ENCODE results near the gene FARP2.

Gene FARP2

GRCh38 chr2:241461693-241462677 lies 105.9 kb downstream of the FARP2 start:
- Histone ChIP-seq H3K36me3 (ENCODE audit: control insufficient read depth, insufficient read depth, low read length, severe bottlenecking) (peaks cover 8% of the 10 kb centered on the region), H3K9ac (ENCODE audit: low read length) (no peak overlapping the region)
- no peak for DNase-seq (ENCODE audit: low read depth)

GRCh38 chr2:241463276-241464135 lies 107.4 kb downstream of the FARP2 start:
- H3K9me3 ChIP-seq (ENCODE audit: control insufficient read depth, low read length) = no peaks in the 10 kb centered on the region
- H3K27me3 ChIP-seq (replicated peaks; ENCODE audit: control insufficient read depth, insufficient read depth, low read length) = no peaks in the 10 kb centered on the region
- no peaks in the 10 kb centered on the region for H3K4me1 ChIP-seq (ENCODE audit: control insufficient read depth, insufficient read depth, low read length)
- no peak overlapping the region for H3K4me3 ChIP-seq (ENCODE audit: low read length)
- peaks cover 13% of the 10 kb centered on the region for H3K36me3 ChIP-seq (ENCODE audit: control insufficient read depth, insufficient read depth, low read length, severe bottlenecking)
- no peak for DNase-seq (ENCODE audit: low read depth)
- no peak overlapping the region for H3K9ac ChIP-seq (ENCODE audit: low read length)

More at GRCh38 chr2:241461693-241462677, 105.9 kb downstream of the FARP2 start:
- Histone ChIP-seq H3K4me1 (ENCODE audit: control insufficient read depth, insufficient read depth, low read length) (no peaks in the 10 kb centered on the region), H3K4me3 (ENCODE audit: low read length) (no peak overlapping the region), H3K27me3 (replicated peaks; ENCODE audit: control insufficient read depth, insufficient read depth, low read length) (no peaks in the 10 kb centered on the region), H3K9me3 (ENCODE audit: control insufficient read depth, low read length) (no peaks in the 10 kb centered on the region)

- H3K36me3 ChIP-seq (ENCODE audit: control insufficient read depth, insufficient read depth, low read length, severe bottlenecking) = peaks cover 25% of the 10 kb centered on the region
- H3K9me3 ChIP-seq (ENCODE audit: control insufficient read depth, low read length) = no peaks in the 10 kb centered on the region
- H3K4me3 ChIP-seq (ENCODE audit: low read length) = no peak overlapping the region
- no peaks in the 10 kb centered on the region for H3K27me3 ChIP-seq (replicated peaks; ENCODE audit: control insufficient read depth, insufficient read depth, low read length)
- H3K4me1 ChIP-seq (ENCODE audit: control insufficient read depth, insufficient read depth, low read length) = no peaks in the 10 kb centered on the region
- DNase-seq (ENCODE audit: low read depth) = no peak
- no peak overlapping the region for H3K9ac ChIP-seq (ENCODE audit: low read length)
These were observed 109.5 kb downstream of the FARP2 start for GRCh38 chr2:241465543-241465942.

GRCh38 chr2:241466230-241466629 lies 110.1 kb downstream of the FARP2 start:
- DNase-seq (ENCODE audit: low read depth) = no peak
- H3K27me3 ChIP-seq (replicated peaks; ENCODE audit: control insufficient read depth, insufficient read depth, low read length) = no peaks in the 10 kb centered on the region
- no peak overlapping the region for H3K4me3 ChIP-seq (ENCODE audit: low read length)
- no peaks in the 10 kb centered on the region for H3K9me3 ChIP-seq (ENCODE audit: control insufficient read depth, low read length)
- H3K36me3 ChIP-seq (ENCODE audit: control insufficient read depth, insufficient read depth, low read length, severe bottlenecking) = peaks cover 25% of the 10 kb centered on the region
- no peak overlapping the region for H3K9ac ChIP-seq (ENCODE audit: low read length)
- H3K4me1 ChIP-seq (ENCODE audit: control insufficient read depth, insufficient read depth, low read length) = no peaks in the 10 kb centered on the region

- Histone ChIP-seq H3K9ac (ENCODE audit: low read length) (no peak overlapping the region), H3K4me1 (ENCODE audit: control insufficient read depth, insufficient read depth, low read length) (no peaks in the 10 kb centered on the region), H3K9me3 (ENCODE audit: control insufficient read depth, low read length) (no peaks in the 10 kb centered on the region), H3K36me3 (ENCODE audit: control insufficient read depth, insufficient read depth, low read length, severe bottlenecking) (peaks cover 25% of the 10 kb centered on the region), H3K27me3 (replicated peaks; ENCODE audit: control insufficient read depth, insufficient read depth, low read length) (no peaks in the 10 kb centered on the region), H3K4me3 (ENCODE audit: low read length) (no peak overlapping the region)
- DNase-seq (ENCODE audit: low read depth) = no peak
These were observed 111.8 kb downstream of the FARP2 start for GRCh38 chr2:241467777-241468475.

- no peak overlapping the region for H3K4me3 ChIP-seq (ENCODE audit: low read length)
- no peaks in the 10 kb centered on the region for H3K27me3 ChIP-seq (replicated peaks; ENCODE audit: control insufficient read depth, insufficient read depth, low read length)
- H3K9ac ChIP-seq (ENCODE audit: low read length) = no peak overlapping the region
- H3K4me1 ChIP-seq (ENCODE audit: control insufficient read depth, insufficient read depth, low read length) = no peaks in the 10 kb centered on the region
- no peaks in the 10 kb centered on the region for H3K9me3 ChIP-seq (ENCODE audit: control insufficient read depth, low read length)
- DNase-seq (ENCODE audit: low read depth) = no peak
- peaks cover 21% of the 10 kb centered on the region for H3K36me3 ChIP-seq (ENCODE audit: control insufficient read depth, insufficient read depth, low read length, severe bottlenecking)
These were observed 112.3 kb downstream of the FARP2 start for GRCh38 chr2:241468476-241468781.

- H3K4me3 ChIP-seq (ENCODE audit: low read length) = no peak overlapping the region
- peaks cover 21% of the 10 kb centered on the region for H3K36me3 ChIP-seq (ENCODE audit: control insufficient read depth, insufficient read depth, low read length, severe bottlenecking)
- no peak for DNase-seq (ENCODE audit: low read depth)
- no peak overlapping the region for H3K9ac ChIP-seq (ENCODE audit: low read length)
- H3K27me3 ChIP-seq (replicated peaks; ENCODE audit: control insufficient read depth, insufficient read depth, low read length) = no peaks in the 10 kb centered on the region
- no peaks in the 10 kb centered on the region for H3K4me1 ChIP-seq (ENCODE audit: control insufficient read depth, insufficient read depth, low read length)
- H3K9me3 ChIP-seq (ENCODE audit: control insufficient read depth, low read length) = no peaks in the 10 kb centered on the region
These were observed 113.7 kb downstream of the FARP2 start for GRCh38 chr2:241469746-241470145.

- no peaks in the 10 kb centered on the region for H3K9me3 ChIP-seq (ENCODE audit: control insufficient read depth, low read length)
- H3K4me1 ChIP-seq (ENCODE audit: control insufficient read depth, insufficient read depth, low read length) = no peaks in the 10 kb centered on the region
- H3K9ac ChIP-seq (ENCODE audit: low read length) = no peak overlapping the region
- peaks cover 27% of the 10 kb centered on the region for H3K36me3 ChIP-seq (ENCODE audit: control insufficient read depth, insufficient read depth, low read length, severe bottlenecking)
- H3K27me3 ChIP-seq (replicated peaks; ENCODE audit: control insufficient read depth, insufficient read depth, low read length) = no peaks in the 10 kb centered on the region
- no peak overlapping the region for H3K4me3 ChIP-seq (ENCODE audit: low read length)
- DNase-seq (ENCODE audit: low read depth) = no peak
These were observed 117.3 kb downstream of the FARP2 start for GRCh38 chr2:241473399-241473798.

- Histone ChIP-seq H3K9me3 (ENCODE audit: control insufficient read depth, low read length) (no peaks in the 10 kb centered on the region), H3K4me3 (ENCODE audit: low read length) (no peak overlapping the region), H3K27me3 (replicated peaks; ENCODE audit: control insufficient read depth, insufficient read depth, low read length) (no peaks in the 10 kb centered on the region), H3K9ac (ENCODE audit: low read length) (no peak overlapping the region), H3K36me3 (ENCODE audit: control insufficient read depth, insufficient read depth, low read length, severe bottlenecking) (peaks cover 30% of the 10 kb centered on the region), H3K4me1 (ENCODE audit: control insufficient read depth, insufficient read depth, low read length) (no peaks in the 10 kb centered on the region)
- no peak for DNase-seq (ENCODE audit: low read depth)
These were observed 119.2 kb downstream of the FARP2 start for GRCh38 chr2:241475267-241475666.

- H3K9ac ChIP-seq (ENCODE audit: low read length) = no peak overlapping the region
- H3K36me3 ChIP-seq (ENCODE audit: control insufficient read depth, insufficient read depth, low read length, severe bottlenecking) = peaks cover 30% of the 10 kb centered on the region
These were observed 122.1 kb downstream of the FARP2 start for GRCh38 chr2:241478166-241478565.

More at GRCh38 chr2:241478166-241478565, 122.1 kb downstream of the FARP2 start:
- Histone ChIP-seq H3K4me1 (ENCODE audit: control insufficient read depth, insufficient read depth, low read length) (no peaks in the 10 kb centered on the region), H3K4me3 (ENCODE audit: low read length) (no peak overlapping the region), H3K9me3 (ENCODE audit: control insufficient read depth, low read length) (no peaks in the 10 kb centered on the region), H3K27me3 (replicated peaks; ENCODE audit: control insufficient read depth, insufficient read depth, low read length) (no peaks in the 10 kb centered on the region)
- DNase-seq (ENCODE audit: low read depth) = no peak

Data from adipocyte (in vitro differentiated cells).